GM18861 (cell line): ENCODE measurements around the gene MAGI1.
"Not testable (repeated sequence)": the region's sequence is repeated elsewhere in the genome, so short reads cannot be mapped to it uniquely, and the experiment has no call there.

Experiments used
- ATAC-seq: cut with Tn5 transposase; IDR thresholded peaks from one replicate; pipeline ENCODE4 v1.9.1; 2021; ENCODE audit not compliant: unreplicated experiment

MAGI1 gene

DNA sequence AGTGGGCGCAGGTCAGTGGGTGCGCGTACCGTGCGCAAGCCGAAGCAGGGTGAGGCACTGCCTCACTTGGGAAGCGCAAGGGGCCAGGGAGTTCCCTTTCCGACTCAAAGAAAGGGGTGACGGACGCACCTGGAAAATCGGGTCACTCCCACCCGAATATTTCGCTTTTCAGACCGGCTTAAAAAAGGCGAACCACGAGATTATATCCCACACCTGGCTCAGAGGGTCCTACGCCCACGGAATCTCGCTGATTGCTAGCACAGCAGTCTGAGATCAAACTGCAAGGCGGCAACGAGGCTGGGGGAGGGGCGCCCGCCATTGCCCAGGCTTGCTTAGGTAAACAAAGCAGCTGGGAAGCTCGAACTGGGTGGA lies 529.3 kb downstream of the MAGI1 start:
- not testable (repeated sequence) for ATAC-seq

- ATAC-seq = no peak
Observed at GRCh38 chr3:65508750-65509422, 529.8 kb downstream of the MAGI1 start.

GRCh38 chr3:65507437-65507836 lies 531.3 kb downstream of the MAGI1 start:
- ATAC-seq = no peak

DNA sequence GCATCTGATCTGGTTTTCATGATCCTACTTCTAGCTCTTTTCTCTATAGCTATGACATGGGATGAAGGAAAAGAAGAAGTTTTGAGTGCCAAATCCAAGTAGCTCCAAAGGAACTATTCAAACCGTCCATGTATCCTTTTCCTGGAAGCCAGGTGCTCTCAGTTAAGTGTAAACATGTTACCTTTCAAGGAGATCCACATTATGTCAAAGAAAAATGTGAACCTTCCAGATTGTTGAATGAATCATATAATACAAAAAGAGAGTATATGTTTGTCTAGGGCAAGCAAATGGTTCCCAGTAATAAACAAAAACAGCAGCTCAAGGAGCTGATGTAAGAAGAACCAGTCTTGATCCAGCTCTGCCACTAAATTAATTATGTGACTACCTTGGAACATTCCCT lies 534.9 kb downstream of the MAGI1 start:
- no peak for ATAC-seq

DNA sequence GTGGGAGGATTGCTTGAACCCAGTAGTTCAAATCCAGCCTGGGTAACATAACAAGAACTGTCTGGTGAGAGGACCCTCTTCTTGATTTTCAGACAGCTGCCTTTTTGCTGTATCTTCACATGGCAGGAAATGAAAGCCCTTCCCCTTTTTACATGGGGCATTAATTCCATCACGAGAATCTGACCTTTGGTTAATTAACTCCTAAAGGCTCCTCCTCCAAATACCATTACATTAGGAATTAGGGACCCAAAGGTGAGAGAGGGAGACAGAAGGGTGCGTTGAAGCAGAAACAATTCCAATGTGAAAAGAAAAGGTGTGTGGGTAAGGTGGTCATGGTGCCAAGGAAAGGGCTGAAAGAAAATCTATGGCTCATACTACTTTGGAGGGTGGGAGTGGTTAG lies 536.2 kb downstream of the MAGI1 start:
- ATAC-seq = no peak

DNA sequence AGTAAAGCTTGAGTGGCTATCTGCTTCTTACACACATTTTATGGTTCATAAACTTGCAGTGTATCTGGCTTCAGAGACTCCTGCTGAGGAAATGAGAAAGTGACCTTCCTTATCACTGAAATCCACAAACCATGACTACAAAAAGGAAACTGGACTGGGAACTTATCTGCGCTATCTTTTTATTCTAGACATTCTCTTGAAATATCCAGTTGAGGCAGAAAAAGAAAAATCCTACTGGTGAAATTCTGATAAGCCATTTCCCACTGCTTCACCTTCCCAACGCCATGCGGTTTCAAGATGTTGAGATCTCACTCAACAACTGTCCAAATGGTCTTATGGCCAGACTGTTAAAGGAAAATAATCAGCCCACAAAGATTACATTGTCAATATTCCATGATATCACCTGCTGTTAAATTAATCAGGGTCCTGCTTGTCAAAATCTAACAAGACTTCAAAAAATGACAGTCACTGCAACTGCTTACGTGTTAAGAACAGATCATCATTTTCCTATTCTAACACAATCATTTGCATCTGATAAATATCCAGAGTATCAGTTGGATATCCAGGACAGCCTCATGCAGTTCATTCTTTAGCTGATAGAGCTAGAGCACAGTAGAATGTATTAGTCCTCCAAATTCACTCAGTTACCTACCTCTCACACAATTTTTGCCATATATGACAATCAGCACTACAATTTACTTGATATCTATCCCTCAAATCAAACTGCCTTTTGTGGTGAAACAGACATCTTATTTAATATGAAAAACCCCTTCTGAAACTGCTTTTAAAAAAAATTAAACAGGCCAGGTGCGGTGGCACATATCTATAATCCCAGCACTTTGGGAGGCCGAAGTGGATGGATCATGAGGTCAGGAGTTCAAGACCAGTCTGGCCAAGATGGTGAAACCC lies 538.1 kb downstream of the MAGI1 start:
- ATAC-seq = no peak

- ATAC-seq = no peak
Observed at GRCh38 chr3:65497846-65498245, 540.9 kb downstream of the MAGI1 start.

- no peak for ATAC-seq
Observed at GRCh38 chr3:65497236-65497635, 541.5 kb downstream of the MAGI1 start.

DNA sequence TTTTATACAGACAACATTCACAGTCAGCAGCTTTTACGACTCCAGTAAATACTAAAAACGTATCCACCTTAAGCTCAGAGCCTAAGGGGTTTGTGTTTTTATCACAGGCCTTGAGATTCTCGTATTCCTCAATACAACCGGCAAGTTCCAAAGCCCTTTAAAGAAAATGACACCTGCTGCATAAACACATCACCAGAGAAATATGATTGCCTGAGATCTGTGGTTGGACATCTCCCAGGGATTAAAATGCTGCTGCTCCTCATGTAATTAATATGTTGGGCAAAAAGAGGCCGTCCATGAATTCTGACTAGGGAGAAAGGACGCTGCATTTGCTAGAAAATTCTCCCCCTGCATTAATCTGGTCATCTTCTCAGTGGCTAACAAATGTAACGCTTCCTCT lies 544.8 kb downstream of the MAGI1 start:
- ATAC-seq = no peak

DNA sequence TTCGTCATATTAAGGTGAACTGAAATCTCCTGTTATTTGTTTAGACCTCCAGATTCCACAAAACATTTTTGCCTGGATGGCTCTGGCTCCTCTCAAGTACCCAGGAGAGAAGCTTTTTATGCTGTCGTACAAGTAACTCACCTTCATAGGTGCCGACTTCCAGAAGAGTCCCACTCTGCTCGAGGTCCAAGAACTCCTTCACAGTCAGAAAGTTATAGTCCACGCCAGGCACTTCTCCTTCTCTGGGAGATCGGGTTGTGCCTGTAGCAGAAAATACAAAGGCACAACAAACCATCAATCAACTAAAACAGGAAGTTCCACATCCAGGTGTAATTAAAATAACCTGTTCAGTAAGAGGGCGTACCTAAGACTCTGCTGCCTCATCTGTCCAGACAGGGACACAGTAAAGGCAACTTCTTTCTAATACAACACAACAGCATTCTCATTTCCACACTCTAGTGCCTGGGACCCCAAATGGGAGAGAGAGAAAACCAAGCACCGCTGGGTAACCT lies 545.3 kb downstream of the MAGI1 start:
- no peak for ATAC-seq

- ATAC-seq = no peak
Observed at GRCh38 chr3:65492249-65492648, 546.5 kb downstream of the MAGI1 start.

- no peak for ATAC-seq
Observed at GRCh38 chr3:65490114-65490513, 548.6 kb downstream of the MAGI1 start.

- ATAC-seq = no peak
Observed at GRCh38 chr3:65489253-65489652, 549.5 kb downstream of the MAGI1 start.

DNA sequence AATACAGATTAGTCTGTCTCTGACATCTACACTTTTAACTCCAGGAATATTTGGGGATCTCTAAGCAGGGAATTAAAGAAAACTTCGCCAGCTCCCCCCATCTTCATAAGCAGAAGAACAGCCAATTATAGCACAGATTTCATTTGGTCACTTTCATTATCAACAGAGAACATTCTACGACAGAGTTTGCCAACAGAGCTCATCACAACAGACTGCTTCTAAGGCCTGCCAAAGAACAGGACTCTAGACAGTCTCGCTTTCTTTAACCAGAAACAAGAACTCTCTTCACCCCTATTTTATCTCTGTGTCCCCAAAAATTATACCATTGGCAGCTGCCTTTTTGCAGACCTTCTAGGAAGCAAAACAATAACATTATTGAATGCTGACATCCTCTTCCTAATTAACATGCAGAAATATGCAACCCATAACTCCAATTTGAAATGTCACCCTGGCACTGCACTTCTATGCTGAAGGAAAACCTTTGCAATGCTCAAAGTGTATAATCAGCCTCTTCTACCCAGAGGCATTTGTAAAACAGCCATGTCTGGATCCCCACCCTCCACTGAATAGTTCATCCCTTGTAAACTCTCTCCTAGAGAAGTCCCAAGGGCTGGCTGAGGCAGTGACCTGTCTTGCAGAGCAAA lies 552.8 kb downstream of the MAGI1 start:
- no peak for ATAC-seq

GRCh38 chr3:65484964-65485363 lies 553.8 kb downstream of the MAGI1 start:
- ATAC-seq = no peak

DNA sequence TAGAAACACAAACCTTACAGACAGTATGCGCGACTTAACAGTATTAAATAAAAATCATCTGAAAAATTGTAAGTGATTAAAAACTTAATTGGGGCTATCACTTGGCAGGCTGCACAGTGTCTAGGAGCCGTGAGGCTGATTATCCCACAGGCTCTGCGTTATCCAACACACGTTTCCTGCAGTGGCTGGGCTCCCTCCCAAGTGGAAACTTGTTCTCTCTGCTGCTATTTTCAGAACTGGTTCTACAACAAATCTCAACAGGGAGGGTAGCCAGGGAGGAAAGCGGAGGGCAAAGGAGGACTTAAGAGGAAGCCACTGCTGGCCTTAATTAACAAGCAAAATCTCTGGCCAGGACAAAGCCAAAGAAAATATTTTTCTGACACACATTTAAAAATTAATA lies 555.2 kb downstream of the MAGI1 start:
- no peak for ATAC-seq

DNA sequence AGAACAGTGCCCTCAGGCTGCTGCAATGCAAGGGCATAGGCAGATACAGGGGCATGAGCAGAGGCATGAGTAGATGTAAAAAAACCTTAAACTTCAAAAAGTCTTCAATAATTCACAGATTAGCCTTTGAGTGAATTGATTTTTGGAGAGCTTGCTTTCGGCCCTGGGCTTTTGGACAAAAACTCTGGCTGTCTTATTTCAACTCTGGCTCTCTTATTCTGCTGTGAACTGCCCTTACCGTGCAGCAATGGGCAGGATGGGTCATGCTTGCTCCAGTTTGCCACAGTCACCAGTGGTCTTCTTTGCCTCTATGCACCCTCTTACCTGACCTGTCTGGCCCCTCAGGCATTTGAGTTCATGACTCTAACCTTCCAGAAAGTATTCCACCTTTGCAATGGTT lies 555.7 kb downstream of the MAGI1 start:
- ATAC-seq = no peak

GRCh38 chr3:65481085-65481484 lies 557.6 kb downstream of the MAGI1 start:
- ATAC-seq = no peak

DNA sequence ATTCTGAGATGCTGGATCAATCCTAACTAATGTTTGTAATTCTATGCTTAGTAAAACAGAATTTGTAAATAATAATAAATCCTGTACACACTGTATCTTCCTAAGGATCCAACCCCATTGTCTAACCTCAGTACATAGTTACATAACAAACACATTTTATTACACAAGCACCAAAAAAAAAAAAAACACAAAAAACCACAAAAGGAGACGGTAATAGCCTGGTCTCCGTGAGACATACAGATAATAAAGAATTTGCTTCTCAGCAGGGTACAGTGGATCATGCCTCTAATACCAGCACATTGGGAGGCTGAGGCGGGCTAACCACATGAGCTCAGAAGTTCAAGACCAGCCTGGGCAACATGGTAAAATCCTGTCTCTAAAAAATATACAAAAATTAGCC lies 558.7 kb downstream of the MAGI1 start:
- ATAC-seq = no peak

- ATAC-seq = no peak
Observed at GRCh38 chr3:65478551-65479500, 559.9 kb downstream of the MAGI1 start.

DNA sequence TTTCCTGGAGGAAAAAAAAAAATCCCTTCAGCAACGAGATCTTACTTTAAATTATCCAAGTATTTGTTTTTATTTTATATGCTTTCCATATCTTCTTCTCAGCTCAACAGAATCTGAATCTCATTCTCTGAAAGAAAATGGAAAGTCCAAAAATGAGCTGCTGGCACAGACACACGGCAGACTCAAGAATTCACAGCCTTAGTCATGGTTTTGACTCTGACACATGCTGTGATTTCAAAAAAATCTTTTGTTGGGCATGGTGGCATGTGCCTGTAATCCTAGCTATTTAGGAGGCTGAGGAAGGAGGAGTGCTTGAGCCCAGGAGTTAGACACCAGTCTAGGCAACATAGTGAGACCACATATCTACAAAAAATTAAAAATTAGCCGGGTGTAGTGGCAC lies 565.0 kb downstream of the MAGI1 start:
- no peak for ATAC-seq
